HG02852 (cell line): ENCODE data around the gene ZNF224.

Experiments
- ATAC-seq: cut with Tn5 transposase; IDR thresholded peaks from one replicate; pipeline ENCODE4 v1.9.1; 2021; ENCODE audit warnings: mild to moderate bottlenecking, moderate library complexity; ENCODE audit not compliant: unreplicated experiment

Gene ZNF224

GRCh38 chr19:44093931-44094765 is at the start of gene ZNF224:
Gene ZNF224 (plus strand): TSS chr19:44094361. CDS start chr19:44097874, 3,513 bp downstream.
- peak; percentile 86 for ATAC-seq

DNA sequence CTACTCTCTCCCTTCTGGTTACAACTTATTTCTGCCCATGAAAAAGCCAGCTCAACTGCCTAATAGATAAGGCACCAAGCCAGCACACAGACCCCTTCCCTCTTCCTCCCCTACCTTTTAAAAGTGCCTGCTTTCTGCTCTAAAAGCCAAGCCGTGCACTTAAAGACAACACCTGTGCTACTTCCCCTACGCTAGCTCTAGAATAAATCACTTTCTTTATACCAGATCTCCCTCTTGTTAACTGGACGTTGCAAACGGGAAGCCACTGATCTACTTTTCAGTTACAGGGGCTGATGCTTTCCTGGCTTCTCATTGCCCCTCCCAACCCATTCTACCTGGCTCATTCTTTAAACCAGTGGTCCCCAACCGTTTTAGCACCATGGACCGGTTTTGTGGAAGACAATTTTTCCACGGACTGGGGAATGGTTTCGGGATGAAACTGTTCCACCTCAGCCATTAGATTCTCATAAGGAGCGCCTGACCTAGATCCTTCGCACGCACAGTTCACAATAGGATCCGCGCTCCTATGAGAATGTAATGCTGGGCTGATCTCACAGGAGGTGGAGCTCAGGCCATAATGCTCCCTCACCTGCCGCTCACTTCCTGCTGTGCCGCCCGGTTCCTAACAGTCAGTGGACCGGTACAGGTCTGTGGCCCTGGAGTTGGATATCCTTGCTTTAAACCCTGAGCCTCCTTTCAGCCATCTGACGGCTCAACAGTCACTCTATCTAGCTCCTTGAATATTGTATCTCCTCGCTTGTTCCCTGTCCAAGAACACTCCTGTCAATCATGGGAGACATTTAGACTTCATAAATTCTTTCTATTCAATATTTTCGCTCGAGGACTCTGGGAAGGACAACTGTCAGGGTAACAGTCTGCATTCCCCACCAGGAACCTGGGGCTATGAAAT is 43.2 kb upstream of the ZNF224 start:
- no peak for ATAC-seq

DNA sequence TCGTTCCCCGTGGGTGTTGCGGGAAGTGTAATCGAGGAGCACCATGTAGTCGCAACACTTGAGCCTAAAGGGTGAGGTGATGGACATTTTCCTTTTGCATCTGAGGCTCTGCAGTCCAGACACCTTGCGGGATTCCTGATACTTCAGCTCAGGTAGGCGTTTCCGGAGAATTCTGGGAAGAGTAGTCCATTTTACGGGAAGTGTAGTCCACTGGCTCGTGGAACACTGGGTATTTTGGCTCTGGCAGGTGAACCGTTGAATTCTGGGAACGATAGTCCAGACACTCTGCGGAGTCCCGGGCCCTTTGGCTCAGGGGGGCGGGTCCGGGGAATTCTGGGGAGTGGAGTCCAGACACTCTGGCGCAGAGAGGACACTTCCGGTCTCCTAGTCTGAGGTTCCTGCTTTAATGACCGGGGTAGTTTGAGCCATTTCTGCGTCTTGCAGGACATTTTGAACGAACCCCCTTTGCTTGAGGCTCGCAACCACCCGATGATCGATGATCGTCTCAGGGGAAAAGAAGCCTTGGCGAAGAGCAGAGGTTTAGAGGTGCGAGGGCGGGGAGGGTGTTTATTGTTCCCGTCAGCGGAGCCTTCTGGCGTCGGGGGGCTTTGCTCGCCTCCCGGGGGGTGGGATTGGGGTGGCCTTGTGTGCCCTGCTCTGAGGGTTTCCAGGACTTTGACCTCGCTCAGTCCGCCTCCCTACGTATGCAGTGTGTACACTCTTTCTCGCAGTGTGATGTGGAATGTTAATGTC is 42.3 kb upstream of the ZNF224 start, which contains the start of gene ZNF223:
ZNF223 (plus strand) TSS at position 387 of the 753 bp plus-strand sequence. CDS start 3,141 bp downstream, outside the sequence.
- ATAC-seq: peak; percentile 65

GRCh38 chr19:44055870-44056269 is 38.3 kb upstream of the ZNF224 start:
- no peak for ATAC-seq

GRCh38 chr19:44059229-44059628 is 34.9 kb upstream of the ZNF224 start:
- ATAC-seq: no peak

GRCh38 chr19:44061038-44061437 is 33.1 kb upstream of the ZNF224 start:
- no peak for ATAC-seq

GRCh38 chr19:44066305-44066704 is 27.9 kb upstream of the ZNF224 start:
- no peak for ATAC-seq

- no peak for ATAC-seq
These were observed 24.7 kb upstream of the ZNF224 start for GRCh38 chr19:44069415-44069814.

DNA sequence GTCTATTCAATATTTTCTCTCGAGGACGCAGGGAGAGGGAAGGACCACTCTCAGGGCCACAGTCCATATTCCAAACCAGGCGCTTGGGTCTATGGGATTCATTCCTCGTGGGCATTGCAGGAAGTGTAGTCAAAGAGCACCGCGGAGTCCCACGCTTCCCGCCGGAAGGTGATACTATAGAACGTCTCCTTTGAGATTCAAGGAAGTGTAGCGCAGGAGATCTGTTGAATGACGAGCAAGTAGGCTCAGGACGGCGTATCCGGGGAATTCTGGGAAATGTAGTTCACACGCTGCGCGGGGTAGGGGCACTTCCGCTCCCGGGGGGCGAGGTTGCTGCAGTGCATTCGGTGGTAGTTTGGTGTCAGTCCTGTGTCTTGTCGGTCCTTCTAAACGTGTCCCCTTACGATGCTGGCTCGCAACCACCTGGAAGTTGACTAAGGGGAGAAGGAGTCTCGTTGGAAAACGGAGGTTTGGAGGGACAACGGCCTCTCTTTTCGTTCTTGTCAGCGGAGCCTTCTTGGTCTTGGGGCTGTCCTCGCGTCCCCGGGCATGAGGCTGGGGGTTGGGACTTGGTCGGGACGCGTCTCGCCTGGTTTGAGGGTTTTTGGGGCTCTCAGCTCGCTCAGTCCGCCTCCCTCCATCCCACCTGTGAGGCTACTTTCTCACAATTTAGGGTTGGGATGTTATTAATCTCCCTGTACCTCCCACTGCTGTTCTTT is 22.2 kb upstream of the ZNF224 start, which contains the start of gene ZNF284:
ZNF284 (plus strand) TSS at position 336 of the 719 bp plus-strand sequence. CDS start 4,231 bp downstream, outside the sequence.
- ATAC-seq: peak; percentile 92

DNA sequence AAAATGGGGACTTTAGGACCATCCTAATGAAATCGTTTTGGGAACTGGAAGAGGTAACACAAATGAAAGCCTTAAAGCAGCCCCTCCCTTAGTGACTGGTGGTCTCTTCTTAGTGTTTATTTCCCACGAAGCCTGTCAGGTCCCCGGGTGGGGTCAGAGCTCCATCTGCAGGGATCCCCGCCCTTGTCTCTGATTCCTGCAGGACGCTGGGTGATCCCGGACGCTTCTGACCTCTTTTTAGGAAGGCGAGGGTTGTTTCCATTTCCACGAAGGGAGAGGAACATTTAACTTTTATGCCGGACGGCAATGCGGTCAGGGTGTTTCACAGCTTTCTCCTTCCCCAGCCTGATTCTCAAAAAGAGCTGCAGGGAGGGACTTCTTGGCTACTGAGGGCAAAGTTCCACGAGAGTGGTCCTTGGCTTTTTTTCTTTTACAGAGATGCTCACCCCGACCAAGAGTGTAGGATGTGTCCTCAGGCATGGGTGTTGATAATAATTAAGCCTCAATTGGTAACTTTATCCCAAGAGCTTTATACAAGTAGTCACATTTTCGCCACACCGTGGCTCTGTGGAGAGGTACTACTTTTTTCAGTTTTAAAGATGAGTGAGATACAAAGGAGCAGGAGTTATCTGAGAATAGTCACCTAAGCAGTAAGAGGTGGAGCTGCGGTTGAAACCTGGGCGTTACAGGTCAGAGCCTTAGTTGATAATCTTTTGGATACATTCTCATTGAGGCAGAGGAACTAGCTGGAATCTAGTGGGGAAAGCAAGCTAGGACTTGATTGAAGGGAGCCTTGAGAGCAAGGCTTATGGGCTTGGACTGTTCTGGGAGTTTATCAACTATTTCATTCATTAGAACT is 21.4 kb upstream of the ZNF224 start:
- no peak for ATAC-seq

DNA sequence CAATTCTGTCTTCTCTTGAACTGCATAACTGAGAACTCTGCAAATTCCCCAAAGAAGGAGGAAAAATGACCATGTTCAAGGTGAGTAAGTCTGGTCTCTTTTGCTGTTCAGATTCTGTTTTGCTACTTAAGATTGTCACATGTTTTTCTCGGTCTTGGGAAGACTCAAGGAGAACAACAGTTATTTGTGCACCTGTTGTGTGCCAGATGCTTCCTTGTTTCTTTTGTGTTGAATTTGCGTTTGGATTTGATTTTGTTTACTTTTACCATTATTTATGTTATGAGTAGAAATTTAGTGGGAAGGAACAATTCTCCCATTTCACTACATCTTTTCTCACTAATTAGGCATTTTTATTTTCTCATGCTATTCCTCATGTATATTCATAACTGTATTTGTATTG is 17.8 kb upstream of the ZNF224 start:
- ATAC-seq: no peak

DNA sequence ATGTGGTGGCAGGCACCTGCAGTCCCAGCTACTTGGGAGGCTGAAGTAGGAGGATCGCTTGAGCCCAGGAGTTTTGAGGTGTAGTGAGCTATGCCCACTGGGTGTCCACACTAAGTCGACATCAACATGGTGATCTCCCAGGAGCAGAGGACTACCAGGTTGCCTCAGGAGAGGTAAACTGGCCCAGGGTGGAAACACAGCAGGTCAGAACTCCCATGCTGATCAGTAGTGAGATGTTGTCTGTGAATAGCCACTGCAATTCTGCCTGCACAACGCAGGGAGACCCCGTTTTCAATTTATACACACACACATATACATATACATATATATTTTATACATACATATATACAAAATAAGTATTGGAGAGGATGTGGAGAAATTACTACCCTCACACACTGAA is 2.1 kb upstream of the ZNF224 start:
- no peak for ATAC-seq

DNA sequence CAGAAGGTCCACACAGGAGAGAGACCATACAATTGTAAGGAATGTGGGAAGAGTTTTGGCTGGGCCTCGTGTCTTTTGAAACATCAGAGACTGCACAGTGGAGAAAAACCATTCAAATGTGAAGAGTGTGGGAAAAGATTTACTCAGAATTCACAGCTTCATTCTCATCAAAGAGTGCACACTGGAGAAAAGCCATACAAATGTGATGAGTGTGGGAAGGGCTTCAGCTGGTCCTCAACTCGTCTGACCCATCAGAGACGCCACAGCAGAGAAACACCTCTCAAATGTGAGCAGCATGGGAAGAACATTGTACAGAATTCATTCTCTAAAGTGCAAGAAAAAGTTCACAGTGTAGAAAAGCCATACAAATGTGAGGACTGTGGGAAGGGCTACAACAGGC is 13.6 kb downstream of the ZNF224 start:
- ATAC-seq: no peak

DNA sequence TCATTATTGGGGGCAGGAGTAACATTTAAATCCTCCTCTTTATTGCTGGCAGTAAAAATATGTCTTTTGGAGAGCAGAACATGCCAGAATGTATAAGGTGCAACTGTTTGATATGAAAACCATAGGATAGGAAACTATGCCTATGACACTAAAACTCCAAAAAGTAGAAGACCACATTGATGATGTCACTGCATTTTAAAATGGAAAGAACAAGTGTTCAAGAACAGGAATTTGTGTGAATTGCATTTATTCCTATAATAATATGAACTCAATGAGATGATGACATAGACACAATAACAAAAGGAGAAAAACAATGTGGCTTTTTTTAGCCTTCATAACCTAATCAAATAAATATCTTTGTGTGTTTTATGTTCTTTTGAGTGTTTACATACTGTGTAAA is 15.3 kb downstream of the ZNF224 start:
- ATAC-seq: no peak

DNA sequence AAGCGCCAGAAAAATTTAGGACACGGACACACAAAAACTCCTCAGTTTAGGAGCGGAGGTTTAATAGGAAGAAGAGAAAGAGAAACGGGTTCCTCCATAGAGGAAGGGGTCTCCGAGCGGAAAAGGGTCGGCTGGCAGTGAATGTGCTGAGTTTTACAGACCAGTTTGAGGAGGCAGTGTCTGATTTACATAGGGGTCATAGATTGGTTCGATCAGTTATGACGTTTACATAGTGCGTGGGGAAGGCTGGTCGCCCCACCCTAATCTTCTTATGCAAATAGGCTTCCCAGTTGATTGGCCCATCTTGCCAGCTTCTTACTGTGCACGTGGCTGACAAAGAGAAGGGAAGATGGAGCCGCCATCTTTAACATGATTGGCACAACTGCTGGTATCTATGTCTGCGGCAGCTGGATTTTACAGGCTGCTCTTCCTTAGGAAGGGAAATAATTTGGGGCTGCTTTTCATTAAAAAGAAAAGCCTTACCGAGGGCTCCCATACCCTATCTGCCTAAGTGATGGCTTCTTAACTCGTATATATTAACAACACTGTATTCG is 17.8 kb downstream of the ZNF224 start:
- ATAC-seq: no peak

GRCh38 chr19:44112802-44113137 is 18.6 kb downstream of the ZNF224 start:
- peak; percentile 6 for ATAC-seq

- ATAC-seq: peak; percentile 93
These were observed 19.1 kb downstream of the ZNF224 start, which contains the start of gene ZNF225 for GRCh38 chr19:44113138-44113783. Gene ZNF225 (plus strand): TSS chr19:44113399. CDS start chr19:44115828, 2,429 bp downstream.

- ATAC-seq: peak; percentile 3
These were observed 19.7 kb downstream of the ZNF224 start for GRCh38 chr19:44113784-44114390.
